IMR-90 (cell line): Measurements from ENCODE around the gene FDX1. TPM values are rescaled to one million over a fixed set of nuclear protein-coding genes. Genes with fewer than 3 reads are reported as not detected.
A peak's percentile ranks its signal among the peaks of the same experiment; 100 is the strongest.

Source experiments
- ATAC-seq: fragments of 200-7000 bp; cut with Tn5 transposase; 2 replicates; pipeline ENCODE4 v1.9.1; 2020; ENCODE audit warnings: low read depth, mild to moderate bottlenecking, moderate library complexity
- BruUV-seq: library from RNA; stranded (reverse); fragments of 400-500 nt; replicated peaks from 2 replicates; lab custom pipeline; 2021; lab: Mats Ljungman, UMichigan
- CTCF ChIA-PET: fragments of 300-600 bp; formaldehyde crosslinking; extraction: SDS; loops from one replicate; lab custom pipeline; 2021; ENCODE audit warnings: antibody characterized with exemption; lab: Yijun Ruan, JAX
- POLR2A ChIA-PET: fragments of 300-600 bp; sonication (Branson Sonifier 250); formaldehyde crosslinking; loops from one replicate; lab custom pipeline; 2022; ENCODE audit warnings: antibody characterized with exemption; ENCODE audit not compliant: unreplicated experiment; lab: Charles Lee
- DNase-seq: peaks from one replicate; pipeline ENCODE4 v3.0.0; 2013
- H2AFZ ChIP-seq: replicated peaks from 2 replicates; pipeline ENCODE3; 2013; ENCODE audit warnings: low read length, mild to moderate bottlenecking; ENCODE audit not compliant: poor library complexity
- H2AK5ac ChIP-seq: 2 replicates; pipeline ENCODE4 v1.6.1; 2013; ENCODE audit warnings: low read depth, low read length, inconsistent platforms
- H2AK9ac ChIP-seq: replicated peaks from 2 replicates; pipeline ENCODE3; 2013; ENCODE audit warnings: mild to moderate bottlenecking, low read depth, low read length, moderate library complexity; ENCODE audit not compliant: poor library complexity
- H2BK120ac ChIP-seq: 2 replicates; pipeline ENCODE4 v1.6.1; 2013; ENCODE audit warnings: low read depth, low read length, inconsistent platforms
- H2BK15ac ChIP-seq: 3 replicates; pipeline ENCODE4 v1.6.1; 2013; ENCODE audit warnings: low read depth, low read length, inconsistent platforms
- H2BK20ac ChIP-seq: 2 replicates; pipeline ENCODE4 v1.6.1; 2013; ENCODE audit warnings: low read depth, mild to moderate bottlenecking, inconsistent platforms, low read length, moderate library complexity
- H2BK5ac ChIP-seq: 2 replicates; pipeline ENCODE4 v1.6.1; 2013; ENCODE audit warnings: mild to moderate bottlenecking, low read depth, low read length, inconsistent platforms; ENCODE audit not compliant: poor library complexity, severe bottlenecking
- H3K14ac ChIP-seq: replicated peaks from 2 replicates; pipeline ENCODE4 v1.6.1; 2013; ENCODE audit warnings: low read depth, low read length, inconsistent platforms
- H3K18ac ChIP-seq: 2 replicates; pipeline ENCODE4 v1.6.1; 2013; ENCODE audit warnings: low read depth, low read length, control low read depth
- H3K23ac ChIP-seq: 2 replicates; pipeline ENCODE4 v1.6.1; 2013; ENCODE audit warnings: low read depth, low read length, inconsistent platforms
- H3K27ac ChIP-seq: 2 replicates; pipeline ENCODE4 v1.5.1; 2013; ENCODE audit warnings: mild to moderate bottlenecking, control low read depth, low read length; ENCODE audit not compliant: insufficient read depth
- H3K27me3 ChIP-seq: 2 replicates; pipeline ENCODE4 v1.6.1; 2013; ENCODE audit warnings: low read length; ENCODE audit not compliant: control insufficient read depth, insufficient read depth
- H3K36me3 ChIP-seq: 2 replicates; pipeline ENCODE4 v1.6.1; 2013; ENCODE audit warnings: low read length, mixed read lengths; ENCODE audit not compliant: control insufficient read depth, insufficient read depth
- H3K4ac ChIP-seq: 2 replicates; pipeline ENCODE4 v1.6.1; 2013; ENCODE audit warnings: low read depth, low read length, inconsistent platforms
- H3K4me1 ChIP-seq: 2 replicates; pipeline ENCODE4 v1.6.1; 2013; ENCODE audit warnings: low read length, mixed read lengths; ENCODE audit not compliant: control insufficient read depth, insufficient read depth
- H3K4me2 ChIP-seq: 2 replicates; pipeline ENCODE4 v1.6.1; 2013; ENCODE audit warnings: low read depth, mild to moderate bottlenecking, control low read depth, low read length, moderate library complexity
- H3K4me3 ChIP-seq: 2 replicates; pipeline ENCODE4 v1.5.1; 2013; ENCODE audit warnings: low read depth, mild to moderate bottlenecking, control low read depth, low read length, moderate library complexity; ENCODE audit not compliant: insufficient read depth
- H3K56ac ChIP-seq: 2 replicates; pipeline ENCODE4 v1.6.1; 2013; ENCODE audit warnings: low read length, inconsistent platforms; ENCODE audit not compliant: insufficient read depth; ENCODE audit errors: extremely low read depth
- H3K79me1 ChIP-seq, 2 experiments: 2 replicates each; pipeline ENCODE4 v1.6.1; 2013; ENCODE audit warnings: low read length in 2 of 2, inconsistent platforms in 1 of 2, low read depth in 1 of 2
- H3K9ac ChIP-seq: 2 replicates; pipeline ENCODE4 v1.6.1; 2013; ENCODE audit warnings: low read depth, low read length, control low read depth
- H3K9me1 ChIP-seq: 2 replicates; pipeline ENCODE4 v1.6.1; 2013; ENCODE audit warnings: low read length, inconsistent platforms; ENCODE audit not compliant: insufficient read depth
- H3K9me3 ChIP-seq: 2 replicates; pipeline ENCODE4 v1.6.1; 2013; ENCODE audit warnings: low read length; ENCODE audit not compliant: control insufficient read depth, insufficient read depth
- H4K20me1 ChIP-seq: 2 replicates; pipeline ENCODE4 v1.6.1; 2013; ENCODE audit warnings: low read length, inconsistent platforms; ENCODE audit not compliant: insufficient read depth
- H4K5ac ChIP-seq: 2 replicates; pipeline ENCODE4 v1.6.1; 2013; ENCODE audit warnings: mild to moderate bottlenecking, low read depth, low read length, control low read depth
- H4K8ac ChIP-seq, 2 experiments: 2 replicates each; pipeline ENCODE4 v1.6.1; 2013; ENCODE audit warnings: low read depth in 2 of 2, low read length in 2 of 2, control low read depth in 1 of 2, inconsistent platforms in 1 of 2
- H4K91ac ChIP-seq: 2 replicates; pipeline ENCODE4 v1.6.1; 2013; ENCODE audit warnings: low read depth, low read length, inconsistent platforms; ENCODE audit not compliant: insufficient read depth
- BHLHE40 ChIP-seq: fragments of 150-350 bp; IDR thresholded peaks from 2 replicates; pipeline ENCODE4 v1.6.1; 2016; ENCODE audit warnings: mild to moderate bottlenecking, low read depth, low read length
- CEBPB ChIP-seq: IDR thresholded peaks from 2 replicates; pipeline ENCODE4 v1.6.1; 2012; ENCODE audit warnings: low read depth, low read length, improper control_type of control experiment
- CHD1 ChIP-seq: IDR thresholded peaks from 2 replicates; pipeline ENCODE4 v1.6.1; 2012; ENCODE audit warnings: low read depth, low read length, improper control_type of control experiment
- CTCF ChIP-seq: conservative IDR thresholded peaks from 2 replicates; pipeline ENCODE4 v1.5.1; 2012; ENCODE audit warnings: mild to moderate bottlenecking, low read depth, low read length, improper control_type of control experiment
- ELK1 ChIP-seq: fragments of 150-350 bp; IDR thresholded peaks from 2 replicates; pipeline ENCODE4 v1.6.1; 2016; ENCODE audit warnings: low read depth, mild to moderate bottlenecking, low read length, moderate library complexity, borderline replicate concordance
- FOS ChIP-seq: fragments of 150-350 bp; IDR thresholded peaks from 2 replicates; pipeline ENCODE4 v1.6.1; 2016; ENCODE audit warnings: low read depth, low read length
- MAFK ChIP-seq: IDR thresholded peaks from 2 replicates; pipeline ENCODE4 v1.6.1; 2012; ENCODE audit warnings: low read depth, low read length, improper control_type of control experiment
- MAZ ChIP-seq: IDR thresholded peaks from 2 replicates; pipeline ENCODE4 v1.6.1; 2012; ENCODE audit warnings: low read depth, mild to moderate bottlenecking, low read length, improper control_type of control experiment, moderate library complexity, borderline replicate concordance
- MXI1 ChIP-seq: IDR thresholded peaks from 2 replicates; pipeline ENCODE4 v1.6.1; 2012; ENCODE audit warnings: low read depth, mild to moderate bottlenecking, low read length, moderate library complexity, borderline replicate concordance
- NFE2L2 ChIP-seq: fragments of 150-350 bp; IDR thresholded peaks from 2 replicates; pipeline ENCODE4 v1.6.1; 2016; ENCODE audit warnings: low read depth, mild to moderate bottlenecking, low read length
- RAD21 ChIP-seq: IDR thresholded peaks from 2 replicates; pipeline ENCODE4 v1.6.1; 2012; ENCODE audit warnings: low read length, improper control_type of control experiment
- RFX5 ChIP-seq: IDR thresholded peaks from 2 replicates; pipeline ENCODE4 v1.8.0; 2012; ENCODE audit warnings: low read depth, mild to moderate bottlenecking, low read length, moderate library complexity
- SMC3 ChIP-seq: fragments of 150-350 bp; IDR thresholded peaks from 2 replicates; pipeline ENCODE4 v1.6.1; 2016; ENCODE audit warnings: low read depth, mild to moderate bottlenecking, antibody characterized with exemption, low read length, moderate library complexity
- USF2 ChIP-seq: fragments of 150-350 bp; IDR thresholded peaks from 2 replicates; pipeline ENCODE4 v1.6.1; 2017; ENCODE audit warnings: mild to moderate bottlenecking, antibody characterized with exemption, low read length, low read depth
- WGBS, 2 experiments: methylation state at CpG; one replicate each; pipeline versions ENCODE4 v1.1.5 to v1.1.7; 2013; ENCODE audit warnings: missing lambda C conversion rate in 2 of 2; ENCODE audit not compliant: insufficient read length in 1 of 2; ENCODE audit errors: extremely low coverage in 2 of 2; 5-methylcytosine and 5-hydroxymethylcytosine counted together
- dilution Hi-C: fragments of 300-500 bp; cut with HindIII; formaldehyde crosslinking; loops from one replicate; pipeline ENCODE4 v1.14.3; 2018; ENCODE audit warnings: low sequenced_read_pairs; ENCODE audit not compliant: unreplicated experiment
- in situ Hi-C: fragments of 300-500 bp; cut with MboI; formaldehyde crosslinking; loops from 3 replicates; pipeline ENCODE4 v1.14.3; 2019; ENCODE audit warnings: low sequenced_read_pairs, inconsistent platforms, mixed read lengths
- intact Hi-C: fragments of 100-400 bp; cut with micrococcal nuclease; formaldehyde crosslinking; loops from 2 replicates; pipeline ENCODE4 v1.10.0; 2022
- polyA plus RNA-seq, 3 experiments: library from polyadenylated mRNA; depleted of rRNA; stranded (reverse); fragments of >200 nt; gene quantifications; 2 replicates each; pipeline ENCODE4 v1.2.3, GENCODE V29; 2012; ENCODE audit warnings: low replicate concordance in 1 of 3
- total RNA-seq: library from RNA; depleted of rRNA; stranded (reverse); fragments of >200 nt; gene quantifications from 2 replicates; pipeline ENCODE4 v1.2.3, GENCODE V29; 2012

FDX1 gene
- total and polyA plus RNA-seq, 2 of the 4 experiments (the other 2 are of a cell fraction), result 4.3 to 5.1 TPM

- peaks cover 6% of the 10 kb centered on the region for H3K9me1 ChIP-seq
- in situ Hi-C loops, result no loop called here
- H3K14ac ChIP-seq, result no peak overlapping the region
- CTCF ChIA-PET, result interaction anchor here (0.7 to 1.1 kb wide), 2 partner anchors 17 to 245 kb away, joined by 3 read pairs; no protein-coding TSS in a partner anchor
- H2BK120ac ChIP-seq, result no peak overlapping the region
- H2BK15ac ChIP-seq, result no peak overlapping the region
- H2AK5ac ChIP-seq, result no peak overlapping the region
- H2AK9ac ChIP-seq, result peak overlapping the region; percentile 65
- H3K36me3 ChIP-seq, result peaks cover 4% of the 10 kb centered on the region
- no peak for DNase-seq
- no peak overlapping the region for H3K23ac ChIP-seq
- H3K18ac ChIP-seq, result no peak overlapping the region
- no peak overlapping the region for H4K8ac ChIP-seq
- TF ChIP-seq SMC3 (no peak), CHD1 (no peak), CEBPB (no peak), CTCF (no peak), RAD21 (no peak), FOS (no peak), MAZ (no peak), MAFK (no peak), RFX5 (no peak), MXI1 (no peak), BHLHE40 (no peak), NFE2L2 (no peak), USF2 (no peak), ELK1 (no peak)
- H3K79me1 ChIP-seq, result peaks cover 0 to 38% of the 10 kb centered on the region in 2 experiments; a peak in 3 of 4 replicates
- H3K4ac ChIP-seq, result no peak overlapping the region
- no peak overlapping the region for H3K27ac ChIP-seq
- 99% methylated on average over 7 of the region's 10 CpGs; no CpG with 5 or more reads in 1 of the 2 experiments for WGBS, 2 experiments
- H3K9ac ChIP-seq, result no peak overlapping the region
- peaks cover 3% of the 10 kb centered on the region; the same call in 1 of the 2 replicates for H4K20me1 ChIP-seq
- no TSS peak for BruUV-seq
- intact Hi-C loops, result no loop called here
- H4K5ac ChIP-seq, result no peak overlapping the region
- H3K27me3 ChIP-seq, result no peaks in the 10 kb centered on the region
- H2AFZ ChIP-seq, result no peak overlapping the region
- POLR2A ChIA-PET, result interaction anchor here (0.6 kb wide), 1 partner anchor 73 kb away, joined by 11 read pairs; no protein-coding TSS in a partner anchor
- H4K91ac ChIP-seq, result no peak overlapping the region
- H3K4me2 ChIP-seq, result no peak overlapping the region
- ATAC-seq, result no peak
- dilution Hi-C loops, result no loop called here
- H3K9me3 ChIP-seq, result no peaks in the 10 kb centered on the region
- no peak overlapping the region for H2BK5ac ChIP-seq
- no peaks in the 10 kb centered on the region for H3K4me1 ChIP-seq
- no peak overlapping the region for H3K4me3 ChIP-seq
- H3K56ac ChIP-seq, result no peak overlapping the region
- no peak overlapping the region for H2BK20ac ChIP-seq
These were observed 16.8 kb downstream of the FDX1 start for GRCh38 chr11:110446594-110446993.
